MM.1S (cell line): ENCODE data around the gene TRAIP.

Experiments used
- CTCF ChIP-seq: fragments of 300-600 bp; sonication (generic); IDR thresholded peaks from 2 replicates; pipeline ENCODE4 v1.5.1; 2016; ENCODE audit warnings: antibody characterized with exemption, low read length, mixed read lengths
- EZH2phosphoT487 ChIP-seq: fragments of 300-600 bp; sonication (generic); IDR thresholded peaks from 2 replicates; pipeline ENCODE4 v1.6.1; 2018; ENCODE audit warnings: antibody characterized with exemption, low read length

- TF ChIP-seq CTCF (no peak), EZH2phosphoT487 (no peak)
Observed at GRCh38 chr3:49786357-49787181, 69.8 kb downstream of the TRAIP start, which contains the start of gene IP6K1.
